Caco-2 (cell line): ENCODE data around the gene EHD4. TPM values are rescaled to one million over a fixed set of nuclear protein-coding genes. Genes with fewer than 3 reads are reported as not detected.

Experiments used
- BruUV-seq: library from RNA; stranded (reverse); fragments of 400-500 nt; replicated peaks from 2 replicates; lab custom pipeline; 2021; lab: Mats Ljungman, UMichigan
- CTCF ChIA-PET: fragments of 300-600 bp; sonication (Branson Sonifier 250); formaldehyde crosslinking; loops from one replicate; lab custom pipeline; 2022; ENCODE audit warnings: antibody characterized with exemption; lab: Charles Lee
- POLR2A ChIA-PET: fragments of 300-600 bp; sonication (Branson Sonifier 250); formaldehyde crosslinking; loops from one replicate; lab custom pipeline; 2022; ENCODE audit warnings: antibody characterized with exemption; lab: Charles Lee
- DNase-seq, 2 experiments: peaks; one replicate each; pipeline versions ENCODE4 v3.0.0 to v3.0.0-alpha.2; 2020 to 2022
- H3K27me3 ChIP-seq: replicated peaks from 2 replicates; pipeline ENCODE4 v1.6.0; 2011; ENCODE audit warnings: low read length; ENCODE audit not compliant: control insufficient read depth, insufficient read depth
- H3K36me3 ChIP-seq: 2 replicates; pipeline ENCODE4 v1.5.1; 2011; ENCODE audit warnings: low read length; ENCODE audit not compliant: control insufficient read depth, insufficient read depth
- H3K4me1 ChIP-seq: fragments of 250-450 bp; sonication (Bioruptor Pico); 2 replicates; pipeline ENCODE4 v1.5.1; 2020; ENCODE audit warnings: mild to moderate bottlenecking
- H3K4me3 ChIP-seq: 2 replicates; pipeline ENCODE4 v1.5.1; 2011; ENCODE audit warnings: low read depth, mild to moderate bottlenecking, control low read depth, low read length
- H3K9me3 ChIP-seq: fragments of 250-450 bp; sonication (Bioruptor Pico); 2 replicates; pipeline ENCODE4 v1.5.1; 2020; ENCODE audit warnings: mild to moderate bottlenecking, moderate library complexity
- H3K27ac Mint-ChIP-seq: one replicate; pipeline ENCODE4 v1.8.0; 2022; ENCODE audit warnings: mixed read lengths; ENCODE audit not compliant: unreplicated experiment
- H3K27me3 Mint-ChIP-seq: one replicate; pipeline ENCODE4 v1.8.0; 2022; ENCODE audit warnings: mixed read lengths; ENCODE audit not compliant: insufficient read depth, unreplicated experiment
- H3K36me3 Mint-ChIP-seq: one replicate; pipeline ENCODE4 v1.8.0; 2022; ENCODE audit warnings: mild to moderate bottlenecking, mixed read lengths; ENCODE audit not compliant: insufficient read depth, unreplicated experiment
- H3K4me1 Mint-ChIP-seq: one replicate; pipeline ENCODE4 v1.8.0; 2022; ENCODE audit warnings: low read depth, mixed read lengths; ENCODE audit not compliant: unreplicated experiment
- H3K4me3 Mint-ChIP-seq: one replicate; pipeline ENCODE4 v1.8.0; 2022; ENCODE audit warnings: mild to moderate bottlenecking, moderate library complexity, mixed read lengths; ENCODE audit not compliant: unreplicated experiment
- H3K9me3 Mint-ChIP-seq: one replicate; pipeline ENCODE4 v1.8.0; 2022; ENCODE audit warnings: mixed read lengths; ENCODE audit not compliant: unreplicated experiment
- intact Hi-C: fragments of 100-400 bp; cut with micrococcal nuclease; formaldehyde crosslinking; loops from one replicate; pipeline ENCODE4 v1.10.0; 2022; ENCODE audit not compliant: unreplicated experiment
- total RNA-seq: library from RNA; stranded (reverse); gene quantifications from 2 replicates; pipeline ENCODE4 v1.2.3, GENCODE V29; 2022
- TF ChIP-seq, protein P1 (sequence below), 2 experiments: fragments of 200-600 bp in 1 of 2; IDR thresholded peaks; 1 replicate in 1 of 2; 2 replicates in 1 of 2; pipeline versions ENCODE4 v1.5.1 to v1.8.0; 2011 to 2022; ENCODE audit warnings: antibody characterized with exemption in 1 of 2, control low read depth in 1 of 2, inconsistent platforms in 1 of 2, low read depth in 1 of 2, low read length in 1 of 2, mild to moderate bottlenecking in 1 of 2, moderate library complexity in 1 of 2; ENCODE audit not compliant: insufficient read depth in 1 of 2, severe bottlenecking in 1 of 2, unreplicated experiment in 1 of 2

The EHD4 gene
- total RNA-seq, 1 experiment from 2014 or later, result 31.6 TPM

- H3K4me1 Mint-ChIP-seq, result peaks cover 20% of the 10 kb centered on the region
- no peaks in the 10 kb centered on the region for H3K36me3 Mint-ChIP-seq
- CTCF ChIA-PET, result interaction anchor here (0.9 kb wide), 1 partner anchor 63 kb away, joined by 4 read pairs; no protein-coding TSS in a partner anchor
- no peaks in the 10 kb centered on the region for H3K9me3 Mint-ChIP-seq
- no TSS peak for BruUV-seq
- Histone ChIP-seq H3K36me3 (no peaks in the 10 kb centered on the region), H3K9me3 (no peaks in the 10 kb centered on the region), H3K4me3 (no peak overlapping the region), H3K4me1 (peaks cover 24% of the 10 kb centered on the region), H3K27me3 (no peaks in the 10 kb centered on the region)
- POLR2A ChIA-PET, result no interaction called here
- intact Hi-C loops, result no loop called here
- DNase-seq, result no peak
- no peak overlapping the region for H3K4me3 Mint-ChIP-seq
- H3K27ac Mint-ChIP-seq, result no peak overlapping the region
- H3K27me3 Mint-ChIP-seq, result no peaks in the 10 kb centered on the region
- TF ChIP-seq, protein P1, sequence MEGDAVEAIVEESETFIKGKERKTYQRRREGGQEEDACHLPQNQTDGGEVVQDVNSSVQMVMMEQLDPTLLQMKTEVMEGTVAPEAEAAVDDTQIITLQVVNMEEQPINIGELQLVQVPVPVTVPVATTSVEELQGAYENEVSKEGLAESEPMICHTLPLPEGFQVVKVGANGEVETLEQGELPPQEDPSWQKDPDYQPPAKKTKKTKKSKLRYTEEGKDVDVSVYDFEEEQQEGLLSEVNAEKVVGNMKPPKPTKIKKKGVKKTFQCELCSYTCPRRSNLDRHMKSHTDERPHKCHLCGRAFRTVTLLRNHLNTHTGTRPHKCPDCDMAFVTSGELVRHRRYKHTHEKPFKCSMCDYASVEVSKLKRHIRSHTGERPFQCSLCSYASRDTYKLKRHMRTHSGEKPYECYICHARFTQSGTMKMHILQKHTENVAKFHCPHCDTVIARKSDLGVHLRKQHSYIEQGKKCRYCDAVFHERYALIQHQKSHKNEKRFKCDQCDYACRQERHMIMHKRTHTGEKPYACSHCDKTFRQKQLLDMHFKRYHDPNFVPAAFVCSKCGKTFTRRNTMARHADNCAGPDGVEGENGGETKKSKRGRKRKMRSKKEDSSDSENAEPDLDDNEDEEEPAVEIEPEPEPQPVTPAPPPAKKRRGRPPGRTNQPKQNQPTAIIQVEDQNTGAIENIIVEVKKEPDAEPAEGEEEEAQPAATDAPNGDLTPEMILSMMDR (IDR thresholded peaks at IDR 0.05; ENCODE audit: insufficient read depth in 1 of 2, low read depth in 1 of 2, low read length in 1 of 2, severe bottlenecking in 1 of 2, unreplicated experiment in 1 of 2), result no peak
Observed at GRCh38 chr15:41993472-41994170, 21.3 kb upstream of the EHD4 start.

- Mint-ChIP-seq H3K9me3 (no peaks in the 10 kb centered on the region), H3K4me1 (peaks cover 19% of the 10 kb centered on the region), H3K4me3 (no peak overlapping the region), H3K27ac (no peak overlapping the region), H3K36me3 (no peaks in the 10 kb centered on the region), H3K27me3 (no peaks in the 10 kb centered on the region)
- TF ChIP-seq, protein P1 (IDR thresholded peaks at IDR 0.05; ENCODE audit: insufficient read depth in 1 of 2, low read depth in 1 of 2, low read length in 1 of 2, severe bottlenecking in 1 of 2, unreplicated experiment in 1 of 2), result no peak
- Histone ChIP-seq H3K4me3 (no peak overlapping the region), H3K27me3 (no peaks in the 10 kb centered on the region), H3K36me3 (no peaks in the 10 kb centered on the region), H3K9me3 (no peaks in the 10 kb centered on the region), H3K4me1 (peaks cover 25% of the 10 kb centered on the region)
- no TSS peak for BruUV-seq
- no peak for DNase-seq
- ChIA-PET POLR2A (no interaction called here), CTCF (no interaction called here)
- intact Hi-C loops, result no loop called here
Observed at GRCh38 chr15:41992803-41993190, 20.4 kb upstream of the EHD4 start.

DNA sequence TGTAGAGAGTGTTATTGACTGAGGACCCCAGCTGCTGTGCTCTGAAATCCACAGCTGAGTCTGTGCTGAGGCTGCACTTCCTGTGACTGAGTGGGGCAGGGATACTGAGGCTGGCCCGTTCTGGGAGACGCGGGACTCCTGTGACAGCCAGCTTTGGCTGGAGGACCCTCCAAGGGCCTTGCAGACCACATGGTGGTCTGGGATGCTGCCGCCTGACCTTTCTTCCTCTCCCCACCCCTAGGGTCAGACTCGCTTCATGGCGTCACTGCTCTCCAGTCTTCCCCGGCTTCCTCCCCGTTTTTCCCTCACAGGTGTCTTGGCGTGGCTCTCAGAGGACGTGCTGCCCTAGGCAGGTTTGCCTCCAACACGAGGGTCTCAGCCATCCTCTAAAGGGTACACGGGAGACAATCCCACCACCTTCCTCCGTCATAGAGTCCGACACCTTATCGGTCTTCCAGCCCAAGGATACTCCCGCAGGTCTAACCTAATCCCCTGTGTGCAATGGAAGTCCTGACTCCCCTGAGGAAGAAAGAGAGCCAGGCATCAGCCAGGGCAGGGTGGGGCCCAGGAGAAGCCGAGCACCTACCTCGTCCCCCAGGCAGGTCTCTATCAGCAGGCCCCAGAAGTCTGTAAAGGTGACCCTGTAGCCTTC lies 19.9 kb upstream of the EHD4 start:
- Mint-ChIP-seq H3K9me3 (no peaks in the 10 kb centered on the region), H3K27me3 (no peaks in the 10 kb centered on the region), H3K4me1 (peaks cover 14% of the 10 kb centered on the region), H3K27ac (no peak overlapping the region), H3K4me3 (no peak overlapping the region), H3K36me3 (no peaks in the 10 kb centered on the region)
- TF ChIP-seq, protein P1 (IDR thresholded peaks at IDR 0.05; ENCODE audit: insufficient read depth in 1 of 2, low read depth in 1 of 2, low read length in 1 of 2, severe bottlenecking in 1 of 2, unreplicated experiment in 1 of 2), result no peak
- DNase-seq, result peak in 1 of 2 experiments; percentile 22
- H3K4me3 ChIP-seq, result no peak overlapping the region
- no peaks in the 10 kb centered on the region for H3K9me3 ChIP-seq
- peaks cover 21% of the 10 kb centered on the region for H3K4me1 ChIP-seq
- no peaks in the 10 kb centered on the region for H3K36me3 ChIP-seq
- POLR2A ChIA-PET, result no interaction called here
- H3K27me3 ChIP-seq, result no peaks in the 10 kb centered on the region
- CTCF ChIA-PET, result no interaction called here
- intact Hi-C loops, result no loop called here
- BruUV-seq, result no TSS peak
